GM12891 (cell line): ENCODE results near the gene PPP6R3.

Experiments
- PAX5 ChIP-seq: IDR thresholded peaks from 2 replicates; pipeline ENCODE4 v1.6.1; 2011; ENCODE audit warnings: low read length, moderate library complexity, mild to moderate bottlenecking; ENCODE audit not compliant: insufficient read depth, severe bottlenecking
- POLR2A ChIP-seq: IDR thresholded peaks from 2 replicates; pipeline ENCODE4 v1.6.1; 2011; ENCODE audit warnings: low read depth, low read length, control low read depth
- POLR2AphosphoS5 ChIP-seq: IDR thresholded peaks from 2 replicates; pipeline ENCODE4 v1.6.1; 2011; ENCODE audit warnings: low read depth, low read length, control low read depth
- POU2F2 ChIP-seq: IDR thresholded peaks from 2 replicates; pipeline ENCODE4 v1.6.1; 2011; ENCODE audit warnings: low read depth, mild to moderate bottlenecking, control low read depth, low read length, moderate library complexity
- SPI1 ChIP-seq: IDR thresholded peaks from 2 replicates; pipeline ENCODE4 v1.6.1; 2011; ENCODE audit warnings: low read depth, low read length, control low read depth
- TAF1 ChIP-seq: IDR thresholded peaks from 2 replicates; pipeline ENCODE4 v1.6.1; 2011; ENCODE audit warnings: low read depth, low read length, control low read depth

GRCh38 chr11:68498903-68499883, 38.6 kb downstream of the PPP6R3 start:
- TF ChIP-seq TAF1 = no peak
- TF ChIP-seq PAX5 = no peak
- no peak for TF ChIP-seq POLR2AphosphoS5
- TF ChIP-seq POLR2A = no peak
- TF ChIP-seq POU2F2 = no peak
- no peak for TF ChIP-seq SPI1
